NB4 (cell line): ENCODE data around the gene RUVBL2.

ENCODE experiments used
- DNase-seq: peaks from one replicate; pipeline ENCODE4 v3.0.0; 2010; ENCODE audit warnings: low read depth
- H3K4me3 ChIP-seq: one replicate; pipeline ENCODE4 v1.5.1; 2011; ENCODE audit warnings: mild to moderate bottlenecking, low read depth, low read length, moderate library complexity
- CTCF ChIP-seq: IDR thresholded peaks from one replicate; pipeline ENCODE4 v1.5.1; 2012; ENCODE audit warnings: low read depth, low read length
- MAX ChIP-seq: IDR thresholded peaks from 2 replicates; pipeline ENCODE4 v1.6.1; 2011; ENCODE audit warnings: low read depth, low read length
- MYC ChIP-seq: IDR thresholded peaks from 2 replicates; pipeline ENCODE4 v1.6.1; 2011; ENCODE audit warnings: low read depth, low read length
- POLR2A ChIP-seq: IDR thresholded peaks from 2 replicates; pipeline ENCODE4 v1.6.1; 2011; ENCODE audit warnings: mild to moderate bottlenecking; ENCODE audit not compliant: insufficient read length; ENCODE audit errors: extremely low read depth

Gene RUVBL2

GRCh38 chr19:48999481-49000325, 6.0 kb downstream of the RUVBL2 start:
- no peak overlapping the region for H3K4me3 ChIP-seq
- DNase-seq, result peak; percentile 67
- TF ChIP-seq MAX (no peak), CTCF (peak; percentile 62)

- no peak for DNase-seq
- TF ChIP-seq MYC (no peak), POLR2A (no peak), MAX (no peak), CTCF (no peak)
- H3K4me3 ChIP-seq, result no peak overlapping the region
These were observed 10.4 kb downstream of the RUVBL2 start for GRCh38 chr19:49004133-49004532.

- TF ChIP-seq MYC, result no peak
- TF ChIP-seq CTCF, result no peak
- no peak for TF ChIP-seq POLR2A
- TF ChIP-seq MAX, result no peak
- DNase-seq, result no peak
- no peak overlapping the region for H3K4me3 ChIP-seq
These were observed 11.4 kb downstream of the RUVBL2 start for GRCh38 chr19:49004964-49005614.

GRCh38 chr19:49006905-49007304, 13.2 kb downstream of the RUVBL2 start:
- no peak for DNase-seq
- no peak overlapping the region for H3K4me3 ChIP-seq
- no peak for TF ChIP-seq MYC
- TF ChIP-seq POLR2A, result no peak
- TF ChIP-seq CTCF, result no peak
- TF ChIP-seq MAX, result no peak

GRCh38 chr19:49009828-49010227, 16.1 kb downstream of the RUVBL2 start:
- H3K4me3 ChIP-seq, result no peak overlapping the region
- no peak for DNase-seq
- no peak for TF ChIP-seq MYC
- TF ChIP-seq MAX, result no peak
- TF ChIP-seq POLR2A, result no peak
- TF ChIP-seq CTCF, result no peak
